ENCODE measurements around the gene UROD. TPM values are rescaled to one million over a fixed set of nuclear protein-coding genes. Genes with fewer than 3 reads are reported as not detected.
A peak's percentile ranks its signal among the peaks of the same experiment; 100 is the strongest.

The UROD gene
- total RNA-seq, 3 donors from 2014 or later: 74.1 to 115 (median 77.1) TPM

- TF ChIP-seq POLR2AphosphoS5 (IDR thresholded peaks at IDR 0.05): no peak
- TF ChIP-seq POLR2A (IDR thresholded peaks at IDR 0.05): no peak
- no peak for TF ChIP-seq CTCF (IDR thresholded peaks at IDR 0.05)
- H3K9me3 ChIP-seq: no peaks in the 10 kb centered on the region
- intact Hi-C loops (cut with DNase I; ENCODE audit: low total_unique reads): no loop called here
- H3K36me3 ChIP-seq: no peaks in the 10 kb centered on the region
- H3K4me3 ChIP-seq: no peak overlapping the region
- peaks cover 0 to 19% of the 10 kb centered on the region in 2 donors for H3K4me1 ChIP-seq
- no peak overlapping the region for H3K27ac ChIP-seq
- DNase-seq (ENCODE audit: low spot score in 2 of 2): no peak
- H3K27me3 ChIP-seq: no peaks in the 10 kb centered on the region
Observed at GRCh38 chr1:45016090-45016697, 4.1 kb downstream of the UROD start.

- no peak for TF ChIP-seq POLR2AphosphoS5 (IDR thresholded peaks at IDR 0.05)
- DNase-seq (ENCODE audit: low spot score in 2 of 2): no peak
- H3K36me3 ChIP-seq: no peaks in the 10 kb centered on the region
- no peaks in the 10 kb centered on the region for H3K9me3 ChIP-seq
- intact Hi-C loops (cut with DNase I; ENCODE audit: low total_unique reads): no loop called here
- H3K4me1 ChIP-seq: peaks cover 0 to 15% of the 10 kb centered on the region in 2 donors
- H3K4me3 ChIP-seq: no peak overlapping the region
- H3K27me3 ChIP-seq: no peaks in the 10 kb centered on the region
- no peak overlapping the region for H3K27ac ChIP-seq
Observed at GRCh38 chr1:45016767-45017166, 4.7 kb downstream of the UROD start.

GRCh38 chr1:45018599-45019230 lies 6.7 kb downstream of the UROD start:
- intact Hi-C loops (cut with DNase I; ENCODE audit: low total_unique reads): no loop called here
- H3K36me3 ChIP-seq: no peaks in the 10 kb centered on the region
- no peaks in the 10 kb centered on the region for H3K9me3 ChIP-seq
- no peak overlapping the region for H3K27ac ChIP-seq
- no peaks in the 10 kb centered on the region for H3K27me3 ChIP-seq
- peak; percentile 50 to 72 for DNase-seq (ENCODE audit: low spot score in 2 of 2)
- no peak overlapping the region for H3K4me3 ChIP-seq
- TF ChIP-seq CTCF (IDR thresholded peaks at IDR 0.05) (peak; percentile 32 to 80 (median 80)), POLR2A (IDR thresholded peaks at IDR 0.05) (no peak), POLR2AphosphoS5 (IDR thresholded peaks at IDR 0.05) (no peak)
- H3K4me1 ChIP-seq: peaks cover 0 to 6% of the 10 kb centered on the region in 2 donors

- intact Hi-C loops (cut with DNase I; ENCODE audit: low total_unique reads): no loop called here
- TF ChIP-seq POLR2AphosphoS5 (IDR thresholded peaks at IDR 0.05): no peak
- TF ChIP-seq POLR2A (IDR thresholded peaks at IDR 0.05): no peak
- no peak for TF ChIP-seq CTCF (IDR thresholded peaks at IDR 0.05)
- DNase-seq (ENCODE audit: low spot score in 2 of 2): no peak
- Histone ChIP-seq H3K27ac (no peak overlapping the region), H3K27me3 (no peaks in the 10 kb centered on the region), H3K4me3 (no peak overlapping the region), H3K9me3 (no peaks in the 10 kb centered on the region), H3K36me3 (no peaks in the 10 kb centered on the region), H3K4me1 (no peaks in the 10 kb centered on the region)
Observed at GRCh38 chr1:45023663-45024062, 11.6 kb downstream of the UROD start.

GRCh38 chr1:45026446-45026845 lies 14.4 kb downstream of the UROD start:
- DNase-seq (ENCODE audit: low spot score in 2 of 2): no peak
- intact Hi-C loops (cut with DNase I; ENCODE audit: low total_unique reads): no loop called here
- H3K36me3 ChIP-seq: no peaks in the 10 kb centered on the region
- TF ChIP-seq POLR2A (IDR thresholded peaks at IDR 0.05) (no peak), POLR2AphosphoS5 (IDR thresholded peaks at IDR 0.05) (no peak), CTCF (IDR thresholded peaks at IDR 0.05) (no peak)
- H3K4me1 ChIP-seq: no peaks in the 10 kb centered on the region
- H3K27me3 ChIP-seq: no peaks in the 10 kb centered on the region
- no peak overlapping the region for H3K4me3 ChIP-seq
- H3K27ac ChIP-seq: no peak overlapping the region
- H3K9me3 ChIP-seq: no peaks in the 10 kb centered on the region
